ENCODE data around the gene INF2.
A peak's percentile ranks its signal among the peaks of the same experiment; 100 is the strongest.

Gene INF2

DNA sequence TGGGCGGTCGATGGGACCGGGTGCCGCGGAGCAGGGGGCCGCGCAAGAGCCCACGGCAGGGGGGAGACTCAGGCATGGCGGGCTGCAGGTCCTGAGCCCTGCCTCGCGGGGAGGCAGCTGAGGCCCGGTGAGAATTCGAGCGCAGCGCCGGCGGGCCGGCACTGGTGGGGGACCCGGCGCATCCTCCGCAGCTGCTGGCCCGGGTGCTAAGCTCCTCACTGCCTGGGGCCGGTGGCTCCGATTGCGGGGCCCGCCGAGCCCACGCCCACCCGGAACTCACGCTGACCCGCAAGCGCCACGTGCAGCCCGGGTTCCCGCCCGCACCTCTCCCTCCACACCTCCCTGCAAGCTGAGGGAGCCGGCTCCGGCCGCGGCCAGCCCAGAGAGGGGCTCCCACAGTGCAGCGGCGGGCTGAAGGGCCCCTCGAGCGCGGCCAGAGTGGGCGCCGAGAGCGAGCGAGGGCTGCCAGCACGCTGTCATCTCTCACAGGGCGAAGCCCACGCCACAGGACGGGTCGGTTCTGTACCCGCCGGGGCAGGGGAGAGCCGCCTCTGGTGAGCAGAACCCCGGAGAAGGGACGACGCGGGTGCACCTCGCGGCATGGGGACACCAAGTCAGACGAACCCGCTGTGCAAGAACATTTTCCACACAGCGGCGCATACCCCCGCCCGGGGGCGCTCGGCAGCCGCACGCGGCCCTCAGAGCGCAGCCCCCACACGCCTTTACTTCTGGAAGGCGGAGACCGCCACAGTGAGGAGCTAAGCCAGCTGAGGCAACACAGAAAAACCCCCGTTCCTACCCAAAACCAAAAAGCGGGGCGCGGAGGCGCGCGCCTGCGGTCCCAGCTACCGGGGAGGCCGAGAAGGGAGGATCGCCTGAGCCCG, 62.4 kb downstream of the INF2 start:
- no peak for DNase-seq (ENCODE audit: low spot score)

DNA sequence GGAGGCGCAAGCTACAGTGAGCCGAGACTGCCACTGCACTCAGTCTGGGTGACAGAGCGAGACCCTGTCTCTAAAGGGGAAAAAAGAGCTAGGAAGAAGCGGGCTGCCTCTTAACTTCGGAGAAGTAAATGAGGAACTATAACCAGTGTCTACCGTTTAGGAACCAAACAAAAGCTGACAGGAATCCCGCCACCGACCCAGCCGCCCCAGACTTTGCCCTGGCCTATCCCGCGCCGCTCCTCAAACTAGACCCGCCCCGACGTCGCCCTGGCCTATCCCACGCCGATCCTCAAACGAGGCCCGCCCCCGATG, 63.0 kb downstream of the INF2 start:
- no peak for DNase-seq (ENCODE audit: low spot score)

DNA sequence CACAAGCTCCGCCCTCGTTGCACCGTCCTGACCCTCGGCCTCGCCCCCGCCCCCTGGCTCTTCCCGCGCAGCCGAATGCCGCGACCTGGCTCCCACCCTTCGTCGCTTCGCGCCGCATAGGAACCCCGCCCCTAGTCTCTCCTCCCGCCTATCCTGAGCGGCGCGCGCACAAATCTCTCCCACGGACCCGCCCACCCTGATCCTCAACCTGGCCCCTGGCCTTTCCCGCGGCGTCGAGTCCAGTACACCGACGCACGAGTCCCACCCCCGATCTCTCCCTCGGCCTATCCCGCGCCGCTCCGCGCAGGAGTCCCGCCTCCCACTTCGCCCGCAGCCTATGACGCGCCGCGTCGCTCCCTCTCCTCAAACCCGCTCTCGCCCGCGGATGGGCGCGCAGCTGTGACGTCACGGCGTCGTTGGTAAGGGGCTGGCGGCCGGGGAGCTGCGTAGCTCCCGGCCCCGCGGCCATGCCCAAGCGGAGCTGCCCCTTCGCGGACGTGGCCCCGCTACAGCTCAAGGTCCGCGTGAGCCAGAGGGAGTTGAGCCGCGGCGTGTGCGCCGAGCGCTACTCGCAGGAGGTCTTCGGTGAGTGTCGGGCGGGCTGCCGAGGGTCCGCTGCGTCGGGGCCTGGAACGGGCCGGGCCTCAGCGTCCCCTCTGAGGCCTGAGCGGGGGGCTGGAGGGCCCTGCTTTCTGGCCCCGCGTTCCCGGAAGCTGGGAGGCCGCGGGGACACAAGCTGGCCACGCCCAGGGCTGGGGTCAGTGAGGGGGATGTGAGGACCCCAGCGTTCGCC, 63.5 kb downstream of the INF2 start, which contains the start of gene SIVA1:
Gene SIVA1 (plus strand): TSS at position 413 of the 793 bp plus-strand sequence. CDS start 55 bp downstream, at position 468.
- DNase-seq (ENCODE audit: low spot score), result peak; percentile 99

DNA sequence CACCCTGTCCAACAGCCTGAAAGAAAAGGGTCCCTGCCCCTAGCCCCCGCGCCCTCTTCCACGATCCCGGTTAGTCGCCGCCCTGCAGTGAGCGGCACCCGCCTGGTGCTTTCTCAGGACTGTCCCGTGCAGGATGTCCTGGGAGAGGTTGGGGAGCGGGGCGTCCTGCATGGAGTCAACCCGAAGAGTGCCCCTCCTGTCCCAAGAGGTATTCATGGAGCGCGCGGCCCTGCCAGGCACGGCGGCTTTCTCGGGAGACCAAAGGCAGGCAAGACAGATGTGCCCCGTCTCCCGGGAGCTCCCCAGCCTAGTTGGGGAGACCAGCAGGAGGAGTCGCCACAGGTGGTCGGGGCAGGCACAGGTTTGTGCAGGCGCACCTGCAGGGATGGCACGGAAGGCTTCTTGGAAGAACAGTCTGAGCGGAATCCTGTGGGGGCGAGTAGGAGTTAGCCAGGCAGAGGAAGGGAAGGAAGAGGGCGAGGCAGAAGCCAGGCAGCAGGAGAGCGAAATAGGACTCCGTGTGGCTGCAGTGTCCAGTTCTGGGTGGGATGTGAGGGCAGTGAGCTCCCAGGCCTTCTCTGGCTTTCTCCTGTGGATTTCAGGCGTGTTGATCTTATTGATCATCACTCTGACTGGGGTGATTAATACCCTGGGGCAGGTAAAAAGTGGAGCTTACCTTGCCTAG, 64.3 kb downstream of the INF2 start:
- DNase-seq (ENCODE audit: low spot score), result no peak

DNA sequence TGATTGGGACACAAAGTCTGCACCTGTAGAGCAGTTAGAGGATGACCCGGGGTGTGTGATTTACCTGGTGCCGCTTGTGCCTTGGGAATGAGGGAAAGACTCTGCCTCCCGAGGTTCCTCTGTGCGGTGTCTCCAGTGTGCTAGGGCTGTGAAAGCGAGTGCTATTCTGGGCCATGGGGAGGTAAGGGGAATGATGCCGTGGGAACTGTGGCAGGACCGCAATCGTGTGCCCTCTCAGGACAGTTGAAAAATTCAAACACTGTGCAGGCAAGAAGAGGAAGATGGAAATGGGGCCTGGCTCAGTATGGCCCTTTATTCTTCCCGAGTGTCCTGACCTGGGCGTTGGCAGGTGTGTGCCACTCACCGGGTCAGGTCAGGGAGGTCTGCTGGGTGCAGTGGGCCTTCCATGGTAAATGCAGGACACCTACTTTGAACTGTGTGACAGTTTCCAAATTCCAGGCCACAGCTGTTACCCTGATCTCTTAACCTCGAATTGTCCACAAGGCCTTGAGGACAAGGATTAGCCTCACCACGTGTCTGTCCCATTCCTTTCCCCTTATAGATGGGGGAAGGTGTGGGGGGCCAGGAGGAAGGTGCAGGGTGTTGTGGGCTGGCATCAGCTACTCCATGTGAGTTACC, 64.9 kb downstream of the INF2 start:
- DNase-seq (ENCODE audit: low spot score), result no peak

DNA sequence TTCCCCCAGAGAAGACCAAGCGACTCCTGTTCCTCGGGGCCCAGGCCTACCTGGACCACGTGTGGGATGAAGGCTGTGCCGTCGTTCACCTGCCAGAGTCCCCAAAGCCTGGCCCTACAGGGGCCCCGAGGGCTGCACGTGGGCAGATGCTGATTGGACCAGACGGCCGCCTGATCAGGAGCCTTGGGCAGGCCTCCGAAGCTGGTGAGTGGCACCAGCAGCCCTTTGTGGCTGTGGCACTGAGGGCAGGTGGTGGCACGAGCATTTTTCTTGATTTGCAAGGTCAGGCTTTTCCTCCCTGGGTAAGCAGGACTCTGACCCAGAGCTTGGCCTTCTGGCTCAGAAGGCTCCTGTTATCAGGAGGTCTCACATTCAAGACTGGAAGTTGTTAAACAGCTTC, 66.2 kb downstream of the INF2 start:
- DNase-seq (ENCODE audit: low spot score), result no peak

DNA sequence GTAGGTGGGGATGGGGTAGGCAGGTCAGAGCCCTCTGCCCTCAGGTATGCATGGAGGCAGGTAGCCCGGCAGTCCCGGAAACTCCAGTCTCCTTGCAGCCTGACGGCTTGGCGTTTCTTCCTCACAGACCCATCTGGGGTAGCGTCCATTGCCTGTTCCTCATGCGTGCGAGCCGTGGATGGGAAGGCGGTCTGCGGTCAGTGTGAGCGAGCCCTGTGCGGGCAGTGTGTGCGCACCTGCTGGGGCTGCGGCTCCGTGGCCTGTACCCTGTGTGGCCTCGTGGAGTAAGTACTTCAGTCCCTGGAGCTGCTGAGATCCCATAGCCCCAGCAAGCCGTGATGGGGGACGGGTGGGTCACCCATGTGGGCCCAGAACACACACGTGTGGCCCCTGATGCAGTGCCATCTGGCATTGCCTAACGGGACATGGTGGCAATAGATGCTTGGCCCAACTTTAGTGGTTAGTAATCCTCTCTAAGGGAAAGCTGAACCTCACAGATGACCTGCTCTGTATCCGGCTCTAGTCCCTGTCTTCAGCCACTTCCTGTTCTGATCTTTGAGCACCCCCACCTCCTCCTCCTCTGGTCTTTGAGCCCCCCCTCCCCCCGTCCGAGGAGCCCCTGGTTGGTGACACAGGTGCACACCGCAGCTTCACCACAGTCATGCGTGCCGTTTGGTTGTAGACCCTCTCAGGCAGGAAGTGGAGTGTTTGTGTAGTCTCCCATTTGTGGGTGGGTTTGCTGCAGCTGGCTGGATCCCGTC, 67.2 kb downstream of the INF2 start:
- DNase-seq (ENCODE audit: low spot score), result no peak

DNA sequence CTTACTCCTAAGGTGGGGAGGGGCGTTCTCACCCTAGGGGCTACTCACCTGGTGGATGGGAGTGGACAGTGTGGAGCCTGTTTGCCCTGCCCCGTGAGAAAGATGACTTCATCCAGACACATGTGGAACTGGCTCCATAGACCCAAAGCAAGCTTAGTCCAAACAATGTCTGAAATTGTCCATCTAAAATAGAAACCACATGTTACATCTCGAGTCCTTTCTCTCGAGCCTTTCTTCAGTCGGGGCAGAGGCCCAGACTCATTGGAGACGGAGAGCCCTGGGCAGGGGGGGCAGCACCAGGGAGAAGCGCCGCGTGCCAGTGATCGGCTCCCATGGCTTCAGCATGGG, 67.8 kb downstream of the INF2 start:
- DNase-seq (ENCODE audit: low spot score), result no peak

DNA sequence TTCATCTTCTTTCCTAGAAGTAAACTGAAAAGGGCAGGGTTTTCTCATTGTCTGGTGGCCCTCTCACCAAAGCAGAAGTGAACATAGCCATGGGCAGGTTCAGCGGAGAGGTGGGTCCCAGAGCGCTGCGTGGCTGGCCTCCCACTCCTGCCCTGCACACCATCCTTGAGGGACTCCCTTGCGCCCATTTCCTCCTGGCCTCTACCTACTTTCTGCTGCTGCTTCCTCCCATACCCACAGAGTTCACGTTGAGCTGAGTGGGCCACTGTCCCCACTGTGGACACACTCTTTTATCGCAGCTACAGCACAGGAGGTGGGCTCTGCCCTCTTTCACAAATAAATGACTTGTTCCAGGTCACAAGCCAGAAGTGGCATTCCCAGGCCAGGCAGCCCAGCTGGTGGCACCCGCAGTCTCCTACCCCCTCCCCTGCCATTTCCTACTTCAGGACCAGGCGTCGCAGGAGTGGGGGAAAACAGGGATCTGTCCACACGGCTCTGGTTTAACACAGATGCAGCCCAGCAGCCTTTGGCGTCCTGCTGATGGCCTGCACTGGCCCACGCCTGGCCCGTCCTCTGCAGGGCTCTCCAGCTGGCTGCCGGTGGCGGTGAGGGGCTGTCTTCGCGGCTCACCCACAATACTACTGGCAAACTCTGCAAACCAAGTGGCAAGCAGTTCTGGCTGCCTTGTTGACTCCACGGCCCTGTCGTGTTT, 68.4 kb downstream of the INF2 start:
- no peak for DNase-seq (ENCODE audit: low spot score)

DNA sequence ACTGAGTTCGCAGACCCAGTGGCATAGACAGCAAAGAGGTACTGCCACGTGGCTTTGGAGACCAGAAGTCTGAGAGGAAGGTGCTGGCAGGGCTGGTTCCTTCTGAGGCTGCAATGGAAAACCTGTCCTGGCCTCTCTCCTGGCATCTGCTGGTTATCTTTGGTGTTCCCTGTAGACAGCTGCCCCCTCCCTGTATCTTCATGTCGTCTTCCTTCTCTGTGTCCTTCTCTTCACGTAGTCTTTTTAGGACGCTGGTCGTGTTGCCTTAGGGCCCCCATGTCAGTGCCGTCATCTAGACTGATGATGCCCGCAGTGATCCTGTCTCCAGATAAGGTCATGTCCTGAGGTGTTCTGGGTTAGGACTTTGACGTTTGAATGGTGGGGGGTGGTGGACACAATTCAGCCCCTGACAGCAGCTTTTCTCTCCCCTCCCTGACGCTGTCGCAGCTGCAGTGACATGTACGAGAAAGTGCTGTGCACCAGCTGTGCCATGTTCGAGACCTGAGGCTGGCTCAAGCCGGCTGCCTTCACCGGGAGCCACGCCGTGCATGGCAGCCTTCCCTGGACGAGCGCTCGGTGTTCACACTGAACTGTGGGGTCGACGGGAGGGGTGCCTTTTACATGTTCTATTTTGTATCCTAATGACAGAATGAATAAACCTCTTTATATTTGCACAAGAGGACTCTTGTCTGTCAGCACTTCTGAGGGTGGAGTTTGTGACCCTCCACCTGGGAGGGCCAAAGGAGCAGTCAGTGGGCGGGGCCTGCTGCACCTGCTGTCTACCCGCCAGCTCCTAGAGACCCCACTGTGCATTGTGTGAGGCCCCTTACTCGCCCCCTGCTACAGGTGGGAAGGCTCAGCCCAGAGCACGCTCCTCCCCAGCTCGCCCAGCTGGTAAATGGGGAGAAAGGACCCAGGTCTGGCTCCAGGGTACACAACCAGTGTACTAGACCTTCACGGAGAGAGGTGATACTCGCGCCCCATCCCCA, 69.9 kb downstream of the INF2 start:
- no peak for DNase-seq (ENCODE audit: low spot score)

DNA sequence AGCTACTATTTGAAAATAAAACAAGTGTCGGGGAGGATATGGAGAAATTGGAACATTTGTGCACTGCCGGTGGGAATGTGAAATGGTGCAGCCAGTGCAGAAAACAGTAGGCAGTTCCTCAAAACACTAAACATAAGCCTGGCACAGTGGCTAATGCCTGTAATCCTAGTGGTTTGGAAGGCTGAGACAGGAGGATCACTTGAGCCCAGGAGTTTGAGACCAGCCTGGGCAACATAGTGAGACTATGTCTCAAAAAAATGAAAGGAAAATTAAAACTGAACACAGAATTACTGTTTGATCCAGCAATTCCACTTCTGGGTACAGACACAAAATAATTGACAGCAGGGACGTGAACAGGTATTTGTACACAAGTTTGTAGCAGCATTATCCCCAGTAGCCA, 76.1 kb downstream of the INF2 start:
- DNase-seq (ENCODE audit: low spot score), result no peak

DNA sequence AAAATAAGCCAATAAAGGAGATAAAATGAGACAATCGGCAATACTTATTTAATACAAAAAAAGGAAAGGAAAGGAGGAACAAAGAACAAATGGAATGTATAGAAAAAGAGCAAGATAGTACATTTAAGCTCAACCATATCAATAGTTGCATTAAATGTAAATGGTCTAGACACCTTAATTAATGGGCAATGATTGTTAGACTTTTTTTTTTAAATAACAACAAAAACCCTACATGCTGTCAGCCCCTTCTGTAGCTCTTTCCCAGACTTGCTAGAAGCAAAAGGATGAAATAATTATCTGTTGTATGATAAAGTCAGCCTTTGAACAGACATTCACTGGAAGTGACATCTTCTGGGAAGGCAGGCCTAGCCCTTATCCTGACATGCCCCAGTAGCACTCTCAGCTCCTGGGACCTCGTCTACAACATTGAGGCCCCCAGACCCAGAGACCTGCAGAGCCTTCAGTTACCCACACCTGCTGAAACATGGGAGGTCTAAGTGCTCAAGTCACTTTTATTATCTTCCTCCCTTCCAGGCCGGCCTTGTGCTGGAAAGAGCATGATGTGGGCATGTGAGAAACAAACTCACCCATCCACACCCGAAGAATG, 76.9 kb downstream of the INF2 start:
- no peak for DNase-seq (ENCODE audit: low spot score)

DNA sequence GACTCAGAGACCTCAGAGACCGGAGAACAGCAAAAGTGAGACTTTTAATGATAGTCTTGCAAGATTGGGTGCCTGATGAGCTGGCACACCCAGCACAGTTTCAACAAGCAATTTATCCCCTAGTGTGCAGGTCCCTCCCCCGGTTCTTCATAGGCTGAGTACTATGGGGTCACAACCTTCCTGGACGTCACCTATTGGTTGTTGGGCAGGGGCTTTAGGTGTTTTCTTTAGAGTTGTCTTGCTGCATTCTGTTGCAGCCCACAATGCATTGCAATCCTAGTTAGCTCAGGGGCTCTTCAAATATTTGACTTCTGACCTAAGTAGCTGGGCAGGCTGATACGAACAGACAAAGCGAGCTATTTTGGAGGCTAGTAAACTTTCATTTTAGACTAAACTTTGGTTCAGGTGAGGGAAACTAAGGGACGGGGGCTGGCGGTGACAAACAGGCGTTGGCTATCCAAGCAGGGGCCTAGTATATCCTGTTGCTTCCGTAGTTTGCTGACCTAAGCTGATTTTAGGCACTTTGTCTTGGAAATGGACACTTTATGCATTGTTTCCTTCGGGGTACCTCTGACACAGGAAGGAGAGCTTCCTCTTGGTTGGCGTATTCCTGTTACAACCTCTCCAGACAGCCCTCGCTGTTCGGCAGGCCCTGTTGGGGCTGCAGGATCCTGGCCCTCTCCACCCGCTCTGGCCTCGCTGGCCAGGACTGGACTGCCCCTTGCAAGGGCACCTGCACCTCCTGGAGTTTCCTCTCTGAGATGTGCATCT, 77.6 kb downstream of the INF2 start:
- no peak for DNase-seq (ENCODE audit: low spot score)

DNA sequence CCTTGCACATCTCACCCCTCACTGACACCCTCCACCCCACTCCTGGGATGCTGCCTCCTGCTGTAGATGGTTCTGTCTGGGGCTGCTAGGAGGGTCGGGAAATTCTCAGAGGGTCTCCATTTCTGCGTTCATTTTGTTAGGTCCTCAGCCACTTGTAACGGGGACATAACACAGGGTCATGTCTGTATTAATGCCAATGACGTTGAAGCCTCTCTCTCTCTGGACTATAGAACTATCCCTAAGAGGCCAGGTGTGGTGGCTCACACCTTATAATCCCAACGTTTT, 78.2 kb downstream of the INF2 start:
- no peak for DNase-seq (ENCODE audit: low spot score)

DNA sequence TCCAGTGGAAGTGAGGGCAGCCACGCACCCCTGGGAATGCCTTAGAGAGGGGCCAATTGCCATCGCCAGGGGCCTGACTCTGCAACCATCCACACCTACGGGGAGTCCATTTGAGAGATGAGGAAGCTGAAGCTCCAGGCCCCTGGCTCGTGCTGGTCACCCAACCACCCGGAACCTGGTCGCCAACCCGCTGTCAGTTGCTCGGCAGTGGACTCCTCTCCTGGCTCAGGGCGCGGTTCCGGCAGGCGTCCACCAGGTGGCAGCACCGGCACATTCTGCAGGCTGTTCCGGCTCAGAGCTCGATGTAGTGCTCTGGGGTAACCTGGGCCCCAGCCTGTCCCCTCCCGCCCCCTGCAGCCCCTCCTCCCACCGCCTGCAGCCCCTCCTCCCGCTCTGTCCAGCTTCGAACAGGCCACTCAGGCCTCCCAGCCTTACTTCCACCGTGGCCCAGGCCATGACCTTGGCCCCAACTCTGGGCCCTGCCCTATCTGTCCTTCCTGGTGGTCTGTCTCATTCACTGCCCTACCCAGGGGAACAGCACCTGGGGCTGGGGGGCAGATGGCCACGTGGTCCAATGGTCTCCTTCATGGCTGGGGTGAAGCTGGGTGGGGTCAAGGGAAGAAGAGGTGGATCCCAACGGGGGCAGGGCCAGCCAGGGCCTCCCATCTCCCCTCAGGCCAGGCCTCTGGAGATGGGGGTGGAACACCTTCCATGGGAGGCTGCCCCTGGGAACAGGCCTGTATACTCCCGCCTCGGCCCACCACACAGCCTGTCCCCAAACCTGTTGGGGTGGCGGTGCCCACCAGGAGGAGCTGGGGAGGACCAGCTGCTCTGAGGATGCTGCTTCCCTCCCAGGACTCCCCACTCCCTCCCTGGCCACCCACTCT, 79.3 kb downstream of the INF2 start:
- DNase-seq (ENCODE audit: low spot score), result peak; percentile 85

DNA sequence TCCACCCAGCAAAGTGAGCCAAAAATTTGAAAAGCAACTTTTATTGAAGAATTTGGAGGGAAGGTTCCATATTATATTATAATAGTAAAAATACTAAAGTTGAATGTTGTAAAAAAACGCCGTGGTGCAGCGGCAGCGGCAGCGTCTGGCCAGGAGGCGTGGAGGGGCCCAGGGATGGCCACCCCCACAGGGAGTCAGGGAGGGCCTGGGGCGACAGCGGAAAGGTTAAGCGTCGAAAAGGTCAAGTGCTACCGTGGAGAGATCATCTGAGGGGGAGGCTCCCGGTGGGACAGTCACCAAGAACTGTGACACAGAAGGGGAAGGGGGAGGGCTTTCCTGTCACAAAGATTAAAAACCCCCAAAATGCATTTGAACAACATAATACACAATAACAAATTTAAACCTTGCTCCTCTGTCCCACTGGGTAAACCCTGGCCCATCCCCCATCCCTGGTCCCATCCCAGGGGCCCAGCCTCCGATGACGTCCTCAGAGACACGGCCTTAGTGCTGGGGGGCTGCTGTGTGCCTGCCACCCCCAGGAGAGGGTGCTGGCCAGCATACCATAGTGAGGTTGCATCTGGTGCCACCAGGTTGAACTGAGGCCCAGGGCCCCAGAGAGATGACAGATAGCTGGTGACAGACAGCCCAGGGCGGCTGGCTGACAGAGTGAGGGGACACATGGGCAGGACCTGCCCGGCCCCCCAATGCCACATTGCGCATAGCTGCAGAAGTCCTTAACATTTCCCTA, 80.1 kb downstream of the INF2 start:
- no peak for DNase-seq (ENCODE audit: low spot score)

DNA sequence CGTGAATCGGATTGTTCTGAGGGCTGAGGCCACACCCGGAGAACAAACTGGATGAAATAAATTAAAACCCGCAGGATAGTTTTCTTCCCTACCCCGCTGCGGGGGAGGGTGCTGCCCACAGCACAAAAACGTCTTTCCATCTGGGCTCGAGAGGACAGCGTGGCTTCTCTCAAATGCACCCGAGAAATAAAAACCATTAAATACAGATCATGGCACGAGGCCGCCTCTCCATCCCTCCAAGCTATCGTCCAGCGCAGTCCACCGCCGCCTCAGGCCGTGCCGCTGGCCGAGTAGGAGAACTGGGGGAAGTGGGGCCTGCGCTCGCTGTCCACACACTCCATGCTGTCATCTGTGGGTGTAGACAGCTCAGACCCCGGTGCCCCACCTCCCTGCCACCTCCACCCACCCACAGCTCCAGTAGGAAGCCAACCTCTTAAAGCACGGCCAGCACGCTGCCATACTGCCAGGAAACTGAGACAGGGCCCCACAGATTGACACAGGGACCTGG, 80.7 kb downstream of the INF2 start:
- DNase-seq (ENCODE audit: low spot score), result no peak

All from cerebellar cortex (tissue), 1 donor.